Suprapubic skin (tissue), 4 donors: Measurements from ENCODE around the gene DNAAF8.

Experiments used
- EP300 ChIP-seq: sonication (generic); formaldehyde crosslinking; IDR thresholded peaks from one replicate; pipeline ENCODE4 v1.6.1; 2017; ENCODE audit warnings: antibody characterized with exemption
- POLR2A ChIP-seq, 2 donors: fragments of 450-650 bp; IDR thresholded peaks; one replicate each; pipeline ENCODE4 v1.6.1; 2017; ENCODE audit warnings: antibody characterized with exemption in 2 of 2, mild to moderate bottlenecking in 2 of 2, moderate library complexity in 2 of 2
- POLR2AphosphoS5 ChIP-seq, 3 donors: sonication (generic); formaldehyde crosslinking; IDR thresholded peaks; one replicate each; pipeline ENCODE4 v1.6.1; 2017; ENCODE audit warnings: antibody characterized with exemption in 3 of 3
- TF ChIP-seq, protein P1 (sequence below), 2 donors: fragments of 200-600 bp in 1 of 2; fragments of 450-650 bp in 1 of 2; sonication (generic) in 1 of 2; IDR thresholded peaks; one replicate each; pipeline ENCODE4 v1.5.1; 2016 to 2019; ENCODE audit warnings: antibody characterized with exemption in 2 of 2, mild to moderate bottlenecking in 1 of 2, moderate library complexity in 1 of 2

DNA sequence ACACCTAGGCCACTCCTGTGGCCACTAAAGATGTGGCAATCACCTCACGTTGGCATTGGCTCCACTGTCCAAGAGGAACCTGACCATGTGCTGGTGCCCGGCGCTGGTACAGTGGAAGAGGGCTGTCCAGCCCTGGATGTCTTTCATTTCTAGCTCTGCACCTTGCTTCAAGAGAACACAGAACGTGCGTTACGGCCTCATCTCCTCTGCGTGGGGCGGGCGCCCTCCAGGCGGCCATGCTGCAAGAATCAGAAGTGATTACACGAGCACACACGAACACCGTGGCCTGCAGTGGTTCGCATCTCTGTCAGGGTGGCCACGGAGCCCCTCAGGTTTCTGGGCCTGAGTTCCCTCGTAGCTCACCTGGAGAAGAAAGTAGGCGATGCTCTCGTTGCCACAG, 7.7 kb upstream of the DNAAF8 start:
- TF ChIP-seq, protein P1, sequence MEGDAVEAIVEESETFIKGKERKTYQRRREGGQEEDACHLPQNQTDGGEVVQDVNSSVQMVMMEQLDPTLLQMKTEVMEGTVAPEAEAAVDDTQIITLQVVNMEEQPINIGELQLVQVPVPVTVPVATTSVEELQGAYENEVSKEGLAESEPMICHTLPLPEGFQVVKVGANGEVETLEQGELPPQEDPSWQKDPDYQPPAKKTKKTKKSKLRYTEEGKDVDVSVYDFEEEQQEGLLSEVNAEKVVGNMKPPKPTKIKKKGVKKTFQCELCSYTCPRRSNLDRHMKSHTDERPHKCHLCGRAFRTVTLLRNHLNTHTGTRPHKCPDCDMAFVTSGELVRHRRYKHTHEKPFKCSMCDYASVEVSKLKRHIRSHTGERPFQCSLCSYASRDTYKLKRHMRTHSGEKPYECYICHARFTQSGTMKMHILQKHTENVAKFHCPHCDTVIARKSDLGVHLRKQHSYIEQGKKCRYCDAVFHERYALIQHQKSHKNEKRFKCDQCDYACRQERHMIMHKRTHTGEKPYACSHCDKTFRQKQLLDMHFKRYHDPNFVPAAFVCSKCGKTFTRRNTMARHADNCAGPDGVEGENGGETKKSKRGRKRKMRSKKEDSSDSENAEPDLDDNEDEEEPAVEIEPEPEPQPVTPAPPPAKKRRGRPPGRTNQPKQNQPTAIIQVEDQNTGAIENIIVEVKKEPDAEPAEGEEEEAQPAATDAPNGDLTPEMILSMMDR (IDR thresholded peaks at IDR 0.05), result no peak
- TF ChIP-seq EP300 (no peak), POLR2AphosphoS5 (IDR thresholded peaks at IDR 0.05) (no peak), POLR2A (IDR thresholded peaks at IDR 0.05) (no peak)
